Activated T-cell treated with anti-CD3 and anti-CD28 coated beads, Interleukin-2, amount 50 U/mL, for 4 hours (primary cell): Measurements from ENCODE around the gene CLEC19A. TPM values are rescaled to one million over a fixed set of nuclear protein-coding genes. Genes with fewer than 3 reads are reported as not detected.

Source experiments
- ATAC-seq, 2 donors: fragments of 200-7000 bp; cut with Tn5 transposase; one replicate each; pipeline ENCODE4 v1.10.0; 2021
- DNase-seq: peaks from one replicate; pipeline ENCODE4 v3.0.0-alpha.2; 2020
- H3K27me3 Mint-ChIP-seq: one replicate; pipeline ENCODE4 v1.8.0; 2021; ENCODE audit warnings: low read depth, mixed read lengths
- H3K36me3 Mint-ChIP-seq: one replicate; pipeline ENCODE4 v1.8.0; 2022; ENCODE audit warnings: mixed read lengths; ENCODE audit not compliant: insufficient read depth
- H3K4me1 Mint-ChIP-seq: one replicate; pipeline ENCODE4 v1.8.0; 2021; ENCODE audit warnings: low read depth, mixed read lengths
- H3K4me3 Mint-ChIP-seq: one replicate; pipeline ENCODE4 v1.8.0; 2021; ENCODE audit warnings: mild to moderate bottlenecking, moderate library complexity, mixed read lengths
- H3K9me3 Mint-ChIP-seq: one replicate; pipeline ENCODE4 v1.8.0; 2021; ENCODE audit warnings: mixed read lengths
- total RNA-seq, 3 donors: library from RNA; stranded (reverse); gene quantifications; one replicate each; pipeline ENCODE4 v1.2.1, GENCODE V29; 2021

CLEC19A gene
- total RNA-seq, result not detected

DNA sequence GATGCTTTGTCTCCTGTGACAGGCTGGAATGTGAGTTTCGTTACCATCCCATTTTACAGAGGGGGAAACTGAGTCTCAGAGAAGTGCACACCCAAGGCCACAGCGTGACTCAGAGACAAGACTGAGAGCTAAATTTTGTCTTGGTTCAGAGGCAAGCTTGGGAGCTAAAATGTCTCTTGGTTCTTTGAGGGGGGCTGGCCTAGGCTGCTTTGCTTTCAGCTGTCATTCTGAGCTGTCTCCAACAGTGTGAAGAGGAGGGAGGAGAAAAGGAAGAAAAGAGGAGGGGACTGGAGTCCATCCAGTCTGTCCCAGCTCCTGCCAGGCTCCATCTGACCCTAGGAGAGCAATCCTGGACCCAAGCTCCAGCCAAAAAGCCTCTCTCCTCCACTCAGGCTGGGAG, at the start of gene CLEC19A:
TSS of gene CLEC19A (plus strand) at position 301 of the 400 bp plus-strand sequence. CDS start 121 bp downstream, outside the sequence.
- Mint-ChIP-seq H3K4me1 (no peaks in the 10 kb centered on the region), H3K27me3 (peaks cover 3% of the 10 kb centered on the region), H3K9me3 (no peaks in the 10 kb centered on the region), H3K36me3 (no peaks in the 10 kb centered on the region), H3K4me3 (no peak within 1 kb of the TSS)
- DNase-seq, result no peak
- ATAC-seq, result no peak

DNA sequence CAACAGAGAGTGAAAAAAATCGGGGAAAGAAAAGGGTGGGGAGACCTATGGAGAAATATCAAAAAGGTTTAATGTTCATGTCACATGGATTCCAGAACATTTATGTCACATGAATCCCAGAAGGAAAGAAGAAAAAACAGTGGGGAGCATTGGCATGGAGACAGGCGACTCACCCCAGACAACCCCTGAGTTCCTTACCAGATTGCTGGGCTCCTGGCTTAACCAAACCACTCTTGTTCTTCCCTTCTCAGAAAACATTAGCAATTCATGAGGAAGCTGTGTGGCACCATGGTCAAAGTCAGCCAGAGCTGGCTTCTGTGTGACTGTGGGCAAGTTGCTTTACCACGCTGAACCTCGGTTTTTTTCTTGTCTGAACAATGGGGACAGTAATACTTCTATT, 49.6 kb upstream of the CLEC19A start:
- Mint-ChIP-seq H3K27me3 (no peaks in the 10 kb centered on the region), H3K4me3 (no peak overlapping the region), H3K36me3 (no peaks in the 10 kb centered on the region), H3K9me3 (peaks cover 26% of the 10 kb centered on the region), H3K4me1 (no peaks in the 10 kb centered on the region)
- no peak for ATAC-seq
- DNase-seq, result no peak

DNA sequence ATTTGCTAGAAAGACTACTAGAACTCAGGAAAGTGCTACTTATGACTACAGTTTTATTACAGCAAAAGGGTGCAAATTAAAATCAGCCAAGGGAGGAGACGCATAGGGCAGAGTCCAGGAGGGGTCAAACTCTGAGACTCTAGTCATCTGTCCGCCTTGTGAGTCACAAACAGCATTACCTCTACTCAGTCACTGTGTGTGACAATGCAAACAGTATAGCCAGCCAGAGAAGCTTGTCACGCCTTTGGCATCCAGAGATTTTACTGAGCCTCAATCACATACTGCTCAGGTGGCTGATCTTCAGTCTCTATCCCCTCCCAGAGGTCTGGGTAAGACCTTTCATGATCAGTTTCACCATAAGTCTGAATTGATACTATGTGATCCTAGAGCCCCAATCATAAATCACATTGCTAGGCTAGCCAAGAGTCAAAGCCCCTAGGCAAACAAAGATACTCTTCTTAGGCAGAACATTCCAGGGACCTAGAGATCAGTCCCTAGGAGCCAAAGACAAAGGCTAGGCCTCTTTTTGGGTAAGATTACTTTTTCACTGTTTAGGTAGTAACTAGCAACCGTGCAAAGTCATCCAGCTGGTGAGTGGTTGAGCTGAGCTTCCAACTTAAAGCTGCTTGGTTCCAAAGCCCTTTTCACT, 48.8 kb upstream of the CLEC19A start:
- Mint-ChIP-seq H3K27me3 (no peaks in the 10 kb centered on the region), H3K4me3 (no peak overlapping the region), H3K9me3 (peaks cover 26% of the 10 kb centered on the region), H3K4me1 (no peaks in the 10 kb centered on the region), H3K36me3 (no peaks in the 10 kb centered on the region)
- DNase-seq, result no peak
- no peak for ATAC-seq

DNA sequence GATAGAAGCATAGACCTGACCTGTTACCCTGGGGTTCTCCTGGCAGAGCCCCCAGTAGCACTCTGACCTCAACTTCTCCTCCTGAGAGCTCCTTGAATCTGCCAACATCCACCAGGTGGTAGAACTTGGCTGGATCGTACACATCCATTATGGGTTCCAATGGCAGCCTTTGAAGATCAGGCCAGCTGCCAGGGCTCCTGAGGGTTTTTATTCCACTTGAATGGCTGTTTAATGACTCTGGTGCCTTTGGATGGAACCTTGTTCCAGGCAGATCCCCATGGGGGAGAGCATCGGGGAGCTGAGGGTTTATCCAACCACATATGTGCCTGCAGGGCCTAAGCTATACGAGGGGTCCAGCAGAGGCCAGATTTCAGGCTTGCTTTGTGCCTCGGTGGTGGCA, 47.1 kb upstream of the CLEC19A start:
- Mint-ChIP-seq H3K4me3 (no peak overlapping the region), H3K4me1 (no peaks in the 10 kb centered on the region), H3K27me3 (no peaks in the 10 kb centered on the region), H3K36me3 (no peaks in the 10 kb centered on the region), H3K9me3 (peaks cover 26% of the 10 kb centered on the region)
- ATAC-seq (no peak), DNase-seq (no peak)

DNA sequence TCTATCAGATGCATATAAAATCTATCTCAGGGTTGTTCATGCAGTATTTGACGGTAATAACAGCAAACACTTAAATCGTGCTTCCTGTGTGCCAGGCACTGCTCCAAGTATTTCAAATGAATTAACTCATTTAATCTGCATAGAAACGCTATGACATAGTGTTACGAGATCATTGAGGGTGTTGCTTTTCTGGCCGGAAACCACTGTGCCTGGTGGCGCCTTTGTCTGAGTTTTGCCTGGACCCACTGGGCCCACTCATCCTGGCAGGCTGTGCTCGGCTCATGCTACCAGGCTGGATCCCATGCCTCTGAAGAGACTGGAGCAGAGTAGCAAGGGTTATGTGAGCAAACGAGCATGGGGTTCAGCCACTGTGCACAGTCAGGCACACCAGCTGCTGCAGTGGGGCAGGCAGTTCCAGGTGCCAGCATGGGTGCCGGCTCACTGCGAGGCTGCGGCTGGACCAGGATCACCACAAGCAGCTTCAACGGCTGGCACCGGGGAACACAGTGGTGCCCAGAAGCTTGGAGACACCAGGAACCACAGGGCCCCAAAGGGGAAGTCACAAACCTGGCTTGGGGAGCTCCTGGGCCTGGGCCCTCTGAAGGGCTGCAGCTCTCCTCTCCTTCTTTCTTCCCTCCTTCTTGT, 45.9 kb upstream of the CLEC19A start:
- no peaks in the 10 kb centered on the region for H3K36me3 Mint-ChIP-seq
- H3K4me3 Mint-ChIP-seq, result no peak overlapping the region
- no peak for DNase-seq
- H3K27me3 Mint-ChIP-seq, result no peaks in the 10 kb centered on the region
- ATAC-seq, result no peak
- no peaks in the 10 kb centered on the region for H3K4me1 Mint-ChIP-seq
- peaks cover 26% of the 10 kb centered on the region for H3K9me3 Mint-ChIP-seq

DNA sequence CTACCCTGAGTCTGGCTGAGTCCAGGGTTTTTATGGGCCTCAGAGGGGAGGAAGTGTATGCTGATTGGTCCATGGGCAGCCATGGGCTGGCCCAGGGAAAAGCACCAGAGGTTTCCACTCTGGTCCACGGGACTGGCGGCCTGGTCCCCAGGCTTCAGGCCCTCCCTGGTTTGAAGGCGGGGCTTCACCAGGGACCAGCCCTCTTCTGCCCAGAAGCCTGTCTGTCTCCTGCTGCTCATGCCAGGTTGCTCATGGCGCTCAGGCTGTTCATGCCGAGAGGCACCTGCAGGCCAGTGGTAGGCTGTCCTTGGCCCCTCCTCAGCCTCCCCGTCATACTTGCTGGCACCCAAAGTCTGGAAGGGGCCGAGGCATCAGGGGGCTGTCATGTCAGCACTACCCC, 45.0 kb upstream of the CLEC19A start:
- Mint-ChIP-seq H3K4me3 (no peak overlapping the region), H3K36me3 (no peaks in the 10 kb centered on the region), H3K9me3 (peaks cover 19% of the 10 kb centered on the region), H3K27me3 (no peaks in the 10 kb centered on the region), H3K4me1 (no peaks in the 10 kb centered on the region)
- no peak for DNase-seq
- no peak for ATAC-seq

DNA sequence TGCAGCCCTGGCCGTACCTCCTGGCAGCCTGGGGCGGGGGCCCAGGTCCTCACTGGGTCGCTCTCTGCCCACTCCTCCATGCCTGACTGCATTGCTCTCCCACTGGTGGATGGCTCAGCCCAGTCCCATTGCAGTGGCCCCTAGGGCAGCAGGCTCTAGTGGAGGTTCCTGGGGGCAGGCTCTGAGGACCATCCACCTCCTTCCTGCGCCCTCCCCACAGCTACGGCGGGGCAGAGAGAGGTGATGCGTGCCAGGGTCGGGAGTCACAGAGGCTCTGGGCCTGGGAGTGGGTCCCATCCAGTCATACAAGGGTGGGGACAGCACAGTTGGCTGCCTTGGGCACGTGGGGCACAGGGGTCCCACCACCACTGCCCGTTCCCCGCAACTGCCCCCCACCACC, 44.0 kb upstream of the CLEC19A start:
- DNase-seq, result no peak
- H3K4me3 Mint-ChIP-seq, result no peak overlapping the region
- ATAC-seq, result no peak
- peaks cover 10% of the 10 kb centered on the region for H3K9me3 Mint-ChIP-seq
- H3K27me3 Mint-ChIP-seq, result no peaks in the 10 kb centered on the region
- H3K36me3 Mint-ChIP-seq, result no peaks in the 10 kb centered on the region
- no peaks in the 10 kb centered on the region for H3K4me1 Mint-ChIP-seq

DNA sequence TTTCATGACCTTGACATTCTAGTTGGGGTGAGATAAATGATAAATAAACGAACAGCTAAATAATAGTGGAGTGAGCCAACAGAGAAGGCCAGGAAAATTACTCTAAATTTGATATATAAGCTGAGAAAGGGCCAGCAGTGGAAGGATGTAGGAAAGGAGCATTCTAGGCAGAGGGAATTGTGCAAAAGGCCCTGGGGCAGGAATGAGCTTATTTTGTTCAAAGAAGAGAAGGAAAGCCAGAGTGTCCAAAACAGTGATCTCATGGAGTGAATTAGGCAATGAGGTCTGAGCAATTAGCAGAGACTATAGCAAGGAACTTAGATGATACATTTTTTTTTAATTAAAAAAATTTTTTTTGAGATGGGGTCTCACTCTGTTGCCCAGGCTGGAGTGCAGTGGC, 43.3 kb upstream of the CLEC19A start:
- H3K27me3 Mint-ChIP-seq, result no peaks in the 10 kb centered on the region
- no peaks in the 10 kb centered on the region for H3K36me3 Mint-ChIP-seq
- H3K4me1 Mint-ChIP-seq, result no peaks in the 10 kb centered on the region
- DNase-seq (no peak), ATAC-seq (no peak)
- H3K9me3 Mint-ChIP-seq, result peaks cover 9% of the 10 kb centered on the region
- H3K4me3 Mint-ChIP-seq, result no peak overlapping the region

DNA sequence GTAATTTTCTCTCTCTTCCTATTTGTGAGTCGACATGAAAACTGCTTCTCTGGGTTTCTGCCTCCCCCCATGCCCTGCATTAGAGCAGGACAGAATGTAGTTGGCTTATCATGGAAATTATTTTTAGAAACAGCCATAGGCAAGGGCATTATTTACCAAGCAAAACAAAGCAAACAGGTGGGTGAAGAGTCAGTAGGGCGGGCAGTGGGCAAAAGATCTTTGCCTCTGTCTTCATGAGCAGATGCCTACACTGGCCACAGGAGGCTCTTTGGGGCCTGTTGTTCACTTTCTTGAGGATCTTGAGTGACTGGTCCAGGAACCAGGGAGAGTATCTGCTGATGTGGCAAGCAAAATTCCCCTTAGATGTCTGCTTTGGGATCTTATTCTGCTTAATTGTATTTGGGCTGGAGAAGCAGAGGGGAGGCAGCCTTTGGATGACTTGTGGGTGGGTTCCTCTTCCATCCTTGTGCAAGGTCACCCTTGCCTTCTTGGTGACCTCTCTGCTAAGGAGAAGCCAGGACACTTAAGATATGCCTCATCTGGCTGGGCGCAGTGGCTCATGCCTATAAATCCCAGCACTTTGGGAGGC, 42.5 kb upstream of the CLEC19A start:
- Mint-ChIP-seq H3K4me1 (no peaks in the 10 kb centered on the region), H3K27me3 (no peaks in the 10 kb centered on the region), H3K4me3 (no peak overlapping the region), H3K36me3 (no peaks in the 10 kb centered on the region), H3K9me3 (peaks cover 3% of the 10 kb centered on the region)
- ATAC-seq, result no peak
- DNase-seq, result no peak

DNA sequence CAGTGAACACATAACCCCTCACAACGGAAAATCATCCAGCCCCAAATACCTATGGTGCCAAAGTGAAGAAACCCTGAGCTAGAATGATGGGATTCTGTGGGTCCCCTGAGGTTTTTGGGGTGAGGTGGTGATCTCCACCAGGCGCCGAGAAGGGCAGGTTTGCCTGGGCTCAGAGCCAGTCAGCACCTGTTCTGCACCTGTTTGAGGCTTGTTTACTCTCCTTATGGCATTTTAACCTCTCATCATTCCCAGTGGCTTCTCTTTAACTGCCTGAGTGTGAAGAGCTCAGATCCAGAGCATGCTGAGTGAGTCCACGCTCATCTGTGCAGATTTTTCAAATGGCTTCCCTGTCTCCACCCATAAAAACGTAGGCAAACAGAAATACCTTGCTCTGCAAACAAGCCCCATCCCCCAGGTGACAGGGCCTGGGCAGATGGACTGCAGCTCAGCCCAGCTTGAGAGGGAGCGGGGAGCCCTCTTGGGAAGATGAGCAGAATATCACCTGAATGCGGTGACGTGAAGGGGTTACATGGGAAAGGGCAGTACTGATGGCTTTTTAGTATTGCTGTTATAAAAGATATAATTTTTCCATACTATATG, 40.1 kb upstream of the CLEC19A start:
- H3K4me1 Mint-ChIP-seq, result no peaks in the 10 kb centered on the region
- no peaks in the 10 kb centered on the region for H3K36me3 Mint-ChIP-seq
- ATAC-seq (no peak), DNase-seq (no peak)
- H3K27me3 Mint-ChIP-seq, result no peaks in the 10 kb centered on the region
- no peak overlapping the region for H3K4me3 Mint-ChIP-seq
- H3K9me3 Mint-ChIP-seq, result no peaks in the 10 kb centered on the region

DNA sequence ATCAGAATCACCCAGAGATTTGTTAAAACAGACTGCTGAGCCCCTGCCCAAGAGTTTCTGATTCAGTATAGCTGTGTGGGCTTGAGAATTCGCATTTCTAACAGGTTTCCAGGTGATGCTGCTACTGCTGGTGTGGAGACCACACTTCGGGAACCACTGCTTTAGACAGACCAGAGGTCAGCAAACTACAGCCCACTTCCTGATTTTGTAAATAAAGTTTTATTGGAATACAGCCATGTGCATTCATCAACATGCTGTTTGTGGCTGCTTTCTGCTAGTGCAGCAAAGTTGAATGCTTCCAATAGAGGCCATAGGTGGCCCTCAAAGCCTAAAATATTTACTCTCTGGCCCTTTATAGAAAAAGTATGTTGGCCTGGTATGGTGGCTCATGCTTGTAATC, 32.6 kb upstream of the CLEC19A start:
- no peak for ATAC-seq

DNA sequence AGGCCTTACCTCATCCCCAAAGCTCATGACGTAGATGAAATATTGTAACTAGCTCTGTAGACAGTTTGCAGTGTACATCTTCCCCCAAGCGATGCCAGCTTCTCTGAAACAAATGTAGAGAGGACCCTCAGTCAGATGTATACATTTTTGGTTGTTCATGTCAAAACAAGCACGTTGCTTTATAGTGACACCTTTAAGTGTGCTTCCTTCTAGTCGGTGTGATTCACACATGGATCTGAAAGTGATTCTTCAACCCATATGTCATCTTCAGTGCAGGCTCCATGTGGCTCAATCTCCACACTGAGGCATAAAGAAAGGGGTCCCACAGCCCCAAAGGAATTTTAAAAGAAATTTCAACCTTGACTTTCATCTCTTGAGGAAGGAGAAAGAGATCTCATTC, 30.9 kb upstream of the CLEC19A start:
- Mint-ChIP-seq H3K4me1 (no peaks in the 10 kb centered on the region), H3K36me3 (no peaks in the 10 kb centered on the region), H3K27me3 (peaks cover 12% of the 10 kb centered on the region), H3K4me3 (no peak overlapping the region), H3K9me3 (no peaks in the 10 kb centered on the region)
- DNase-seq, result no peak
- no peak for ATAC-seq

More for the DNA sequence above, 32.6 kb upstream of the CLEC19A start:
- no peak overlapping the region for H3K4me3 Mint-ChIP-seq
- H3K27me3 Mint-ChIP-seq, result peaks cover 9% of the 10 kb centered on the region
- H3K36me3 Mint-ChIP-seq, result no peaks in the 10 kb centered on the region
- no peak for DNase-seq
- no peaks in the 10 kb centered on the region for H3K4me1 Mint-ChIP-seq
- H3K9me3 Mint-ChIP-seq, result no peaks in the 10 kb centered on the region

DNA sequence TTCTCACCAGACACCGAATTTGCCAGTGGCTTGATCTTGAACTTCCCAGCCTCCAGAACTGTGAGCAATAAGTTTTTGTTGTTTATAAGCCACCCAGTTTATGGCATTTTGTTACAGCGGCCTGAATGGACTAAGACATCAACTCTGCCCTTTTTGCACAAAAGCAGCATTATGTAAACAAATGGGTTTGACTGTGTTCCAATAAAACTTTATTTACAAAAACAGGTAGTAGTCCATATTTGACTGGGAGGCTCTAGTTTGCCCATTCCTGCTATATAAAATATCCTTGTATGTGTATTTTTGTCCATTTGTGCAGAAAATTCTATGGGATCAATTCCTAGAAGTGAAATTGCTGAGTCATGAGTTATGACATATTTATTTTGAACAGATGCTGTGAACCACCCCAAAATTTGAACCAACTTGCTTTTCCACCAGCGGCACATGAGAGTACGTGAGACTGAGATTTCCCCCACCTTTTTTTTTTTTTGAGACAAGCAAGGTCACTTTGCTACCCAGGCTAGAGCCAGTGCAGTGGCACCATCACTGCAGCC, 21.3 kb upstream of the CLEC19A start:
- Mint-ChIP-seq H3K36me3 (peaks cover 2% of the 10 kb centered on the region), H3K9me3 (peaks cover 18% of the 10 kb centered on the region), H3K4me3 (no peak overlapping the region), H3K27me3 (peaks cover 2% of the 10 kb centered on the region), H3K4me1 (no peaks in the 10 kb centered on the region)
- ATAC-seq (no peak), DNase-seq (no peak)

DNA sequence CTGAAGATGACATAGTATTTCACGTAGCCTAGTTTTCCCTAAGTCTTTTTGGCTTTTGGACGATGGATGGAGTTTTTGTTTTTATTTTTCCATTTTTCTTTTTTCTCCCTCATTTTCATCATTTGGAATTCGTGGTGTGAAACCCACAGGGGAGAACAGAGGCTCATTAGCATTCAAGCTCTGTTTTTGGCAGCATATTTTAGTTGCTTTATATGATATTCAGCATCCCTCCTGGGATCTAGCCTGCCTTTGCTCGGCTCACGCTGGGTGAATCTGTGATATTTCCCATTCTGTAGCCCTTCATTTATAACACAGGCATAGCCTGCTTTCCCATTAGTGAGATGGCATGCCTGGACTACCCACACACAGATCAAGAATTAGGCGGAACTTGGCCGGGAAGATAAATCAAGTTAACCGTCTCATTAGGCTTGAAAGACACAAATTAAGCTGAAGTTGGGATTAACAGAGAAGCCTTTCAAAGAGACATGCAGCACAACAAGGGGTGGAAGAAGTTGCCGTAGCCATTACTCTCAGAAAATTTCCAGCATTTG, 20.1 kb upstream of the CLEC19A start:
- Mint-ChIP-seq H3K9me3 (peaks cover 18% of the 10 kb centered on the region), H3K4me1 (no peaks in the 10 kb centered on the region), H3K27me3 (no peaks in the 10 kb centered on the region), H3K36me3 (peaks cover 2% of the 10 kb centered on the region), H3K4me3 (no peak overlapping the region)
- no peak for ATAC-seq
- no peak for DNase-seq
